GM19240 (cell line): Measurements from ENCODE around the gene P3H4.

ENCODE experiments used
- DNase-seq: peaks from one replicate; pipeline ENCODE4 v3.0.0; 2011; ENCODE audit warnings: low spot score; ENCODE audit not compliant: insufficient read length

Gene P3H4

GRCh38 chr17:41772218-41772585 is 39.5 kb downstream of the P3H4 start:
- no peak for DNase-seq

GRCh38 chr17:41771389-41772206 is 40.2 kb downstream of the P3H4 start:
- DNase-seq: no peak

- DNase-seq: no peak
Measured at GRCh38 chr17:41769985-41770384, 41.8 kb downstream of the P3H4 start.

- no peak for DNase-seq
Measured at GRCh38 chr17:41769346-41769862, 42.3 kb downstream of the P3H4 start.

- DNase-seq: no peak
Measured at GRCh38 chr17:41768682-41769288, 43.0 kb downstream of the P3H4 start.

GRCh38 chr17:41767324-41768042 is 44.3 kb downstream of the P3H4 start:
- no peak for DNase-seq

- DNase-seq: no peak
Measured at GRCh38 chr17:41766135-41766534, 45.6 kb downstream of the P3H4 start.

- DNase-seq: no peak
Measured at GRCh38 chr17:41763327-41763726, 48.4 kb downstream of the P3H4 start.

- no peak for DNase-seq
Measured at GRCh38 chr17:41762841-41763240, 48.9 kb downstream of the P3H4 start.

- DNase-seq: no peak
Measured at GRCh38 chr17:41762391-41762790, 49.4 kb downstream of the P3H4 start.

- no peak for DNase-seq
Measured at GRCh38 chr17:41760878-41761277, 50.9 kb downstream of the P3H4 start.

- DNase-seq: no peak
Measured at GRCh38 chr17:41758601-41759000, 53.1 kb downstream of the P3H4 start.

- no peak for DNase-seq
Measured at GRCh38 chr17:41754066-41754465, 57.7 kb downstream of the P3H4 start.
